CD4-positive, alpha-beta T cell treated with Interleukin-15 for 1 hour (primary cell): Measurements from ENCODE around the gene PSAPL1.

Experiments used
- DNase-seq: peaks from one replicate; pipeline ENCODE4 v3.0.0-alpha.2; 2020

PSAPL1 gene

GRCh38 chr4:7393601-7394575 is 40.8 kb downstream of the PSAPL1 start:
- DNase-seq, result no peak

- DNase-seq, result no peak
Measured at GRCh38 chr4:7392438-7393421, 42.0 kb downstream of the PSAPL1 start.

GRCh38 chr4:7391637-7392437 is 42.9 kb downstream of the PSAPL1 start:
- no peak for DNase-seq

- DNase-seq, result no peak
Measured at GRCh38 chr4:7390906-7391636, 43.7 kb downstream of the PSAPL1 start.

GRCh38 chr4:7390336-7390735 is 44.4 kb downstream of the PSAPL1 start:
- DNase-seq, result no peak

- no peak for DNase-seq
Measured at GRCh38 chr4:7389719-7390118, 45.0 kb downstream of the PSAPL1 start.

- no peak for DNase-seq
Measured at GRCh38 chr4:7389101-7389701, 45.5 kb downstream of the PSAPL1 start.

- DNase-seq, result no peak
Measured at GRCh38 chr4:7388627-7389026, 46.1 kb downstream of the PSAPL1 start.

- DNase-seq, result no peak
Measured at GRCh38 chr4:7387925-7388324, 46.8 kb downstream of the PSAPL1 start.

- no peak for DNase-seq
Measured at GRCh38 chr4:7384929-7385890, 49.5 kb downstream of the PSAPL1 start.

- no peak for DNase-seq
Measured at GRCh38 chr4:7384003-7384928, 50.5 kb downstream of the PSAPL1 start.

GRCh38 chr4:7383266-7383665 is 51.5 kb downstream of the PSAPL1 start:
- DNase-seq, result no peak

- no peak for DNase-seq
Measured at GRCh38 chr4:7382634-7383014, 52.1 kb downstream of the PSAPL1 start.

GRCh38 chr4:7381890-7382633 is 52.7 kb downstream of the PSAPL1 start:
- DNase-seq, result no peak

GRCh38 chr4:7381221-7381889 is 53.4 kb downstream of the PSAPL1 start:
- DNase-seq, result no peak
